HEK293 (cell line): Measurements from ENCODE around the gene NPC1.

Experiments
- CTCF ChIA-PET: fragments of 350-600 bp; formaldehyde crosslinking; extraction: SDS; loops from one replicate; lab custom pipeline; 2021; ENCODE audit warnings: antibody characterized with exemption; lab: Yijun Ruan, JAX
- POLR2A ChIA-PET: fragments of 300-600 bp; formaldehyde crosslinking; extraction: SDS; loops from one replicate; lab custom pipeline; 2020; ENCODE audit warnings: antibody characterized with exemption, inconsistent platforms; lab: Yijun Ruan, JAX
- H3K27ac ChIP-seq: fragments of 200-500 bp; sonication (Bioruptor generic); 2 replicates; pipeline ENCODE4 v1.5.1; 2014; ENCODE audit warnings: low read depth, low read length, control low read depth, inconsistent platforms; ENCODE audit errors: extremely low read depth
- H3K36me3 ChIP-seq, 2 experiments: fragments of 200-500 bp in 1 of 2; sonication (Bioruptor generic) in 1 of 2; 1 replicate in 1 of 2; 2 replicates in 1 of 2; pipeline ENCODE4 v1.5.1; 2014 to 2017; ENCODE audit warnings: inconsistent platforms in 2 of 2, low read length in 2 of 2; ENCODE audit not compliant: control insufficient read depth in 2 of 2, insufficient read depth in 1 of 2
- H3K4me1 ChIP-seq: fragments of 200-500 bp; sonication (Bioruptor generic); 2 replicates; pipeline ENCODE4 v1.5.1; 2014; ENCODE audit warnings: mild to moderate bottlenecking, low read length, inconsistent platforms; ENCODE audit not compliant: control insufficient read depth, insufficient read depth
- H3K4me3 ChIP-seq: 2 replicates; pipeline ENCODE4 v1.5.1; 2011; ENCODE audit warnings: low read depth, mild to moderate bottlenecking, control low read depth, low read length, moderate library complexity
- H3K9me3 ChIP-seq: fragments of 200-500 bp; sonication (Bioruptor generic); 2 replicates; pipeline ENCODE4 v1.5.1; 2014; ENCODE audit warnings: low read depth, low read length, inconsistent platforms; ENCODE audit not compliant: control insufficient read depth, insufficient read depth
- ATF2 ChIP-seq: fragments of 450-650 bp; formaldehyde crosslinking; IDR thresholded peaks from 2 replicates; pipeline ENCODE4 v1.5.1; 2016; ENCODE audit warnings: missing biosample characterization, missing genetic modification characterization, low read depth
- MEIS1 ChIP-seq: sonication (generic); formaldehyde crosslinking; IDR thresholded peaks from 2 replicates; pipeline ENCODE4 v1.8.1; 2022; ENCODE audit warnings: missing genetic modification reagents, mild to moderate bottlenecking, borderline replicate concordance
- MZF1 ChIP-seq: fragments of 450-650 bp; formaldehyde crosslinking; IDR thresholded peaks from 2 replicates; pipeline ENCODE4 v1.5.1; 2017; ENCODE audit warnings: missing biosample characterization, missing genetic modification characterization, borderline replicate concordance
- PRDM2 ChIP-seq: fragments of 450-650 bp; formaldehyde crosslinking; IDR thresholded peaks from 2 replicates; pipeline ENCODE4 v1.5.1; 2016; ENCODE audit warnings: missing biosample characterization, missing genetic modification characterization, borderline replicate concordance
- RBAK ChIP-seq: fragments of 450-650 bp; formaldehyde crosslinking; IDR thresholded peaks from 2 replicates; pipeline ENCODE4 v1.5.1; 2016; ENCODE audit warnings: missing biosample characterization, missing genetic modification characterization
- SP7 ChIP-seq: fragments of 450-650 bp; formaldehyde crosslinking; IDR thresholded peaks from 2 replicates; pipeline ENCODE4 v1.5.1; 2016; ENCODE audit warnings: missing biosample characterization, missing genetic modification characterization
- YY2 ChIP-seq: fragments of 450-650 bp; formaldehyde crosslinking; IDR thresholded peaks from 2 replicates; pipeline ENCODE4 v1.5.1; 2016; ENCODE audit warnings: missing biosample characterization, missing genetic modification characterization
- ZBTB1 ChIP-seq: fragments of 450-650 bp; formaldehyde crosslinking; IDR thresholded peaks from 2 replicates; pipeline ENCODE4 v1.5.1; 2016; ENCODE audit warnings: missing biosample characterization, missing genetic modification characterization
- ZBTB17 ChIP-seq: fragments of 450-650 bp; formaldehyde crosslinking; IDR thresholded peaks from 2 replicates; pipeline ENCODE4 v1.5.1; 2016; ENCODE audit warnings: missing biosample characterization, missing genetic modification characterization
- ZFHX2 ChIP-seq: fragments of 450-650 bp; formaldehyde crosslinking; conservative IDR thresholded peaks from 2 replicates; pipeline ENCODE4 v1.5.1; 2016; ENCODE audit warnings: missing biosample characterization, missing genetic modification characterization
- ZNF174 ChIP-seq: fragments of 450-650 bp; formaldehyde crosslinking; IDR thresholded peaks from 2 replicates; pipeline ENCODE4 v1.5.0; 2017; ENCODE audit warnings: missing biosample characterization, mild to moderate bottlenecking, missing genetic modification characterization
- ZNF18 ChIP-seq: fragments of 450-650 bp; formaldehyde crosslinking; IDR thresholded peaks from 2 replicates; pipeline ENCODE4 v1.5.1; 2016; ENCODE audit warnings: missing biosample characterization, missing genetic modification characterization
- ZNF202 ChIP-seq: fragments of 450-650 bp; formaldehyde crosslinking; IDR thresholded peaks from 2 replicates; pipeline ENCODE4 v1.5.1; 2016; ENCODE audit warnings: missing biosample characterization, missing genetic modification characterization, borderline replicate concordance
- ZNF280D ChIP-seq: fragments of 450-650 bp; formaldehyde crosslinking; IDR thresholded peaks from 2 replicates; pipeline ENCODE4 v1.5.1; 2016; ENCODE audit warnings: missing biosample characterization, missing genetic modification characterization
- ZNF513 ChIP-seq: fragments of 450-650 bp; IDR thresholded peaks from 2 replicates; pipeline ENCODE4 v1.5.1; 2018; ENCODE audit warnings: missing biosample characterization, missing genetic modification characterization
- ZNF654 ChIP-seq: fragments of 450-650 bp; formaldehyde crosslinking; IDR thresholded peaks from 2 replicates; pipeline ENCODE4 v1.5.1; 2016; ENCODE audit warnings: low read depth, missing biosample characterization, missing genetic modification characterization
- ZNF660 ChIP-seq: fragments of 450-650 bp; IDR thresholded peaks from 2 replicates; pipeline ENCODE4 v1.5.1; 2018; ENCODE audit warnings: missing biosample characterization, mild to moderate bottlenecking, missing genetic modification characterization
- ZNF747 ChIP-seq: fragments of 450-650 bp; formaldehyde crosslinking; IDR thresholded peaks from 2 replicates; pipeline ENCODE4 v1.5.1; 2016; ENCODE audit warnings: missing biosample characterization, missing genetic modification characterization
- ZNF792 ChIP-seq: fragments of 450-650 bp; formaldehyde crosslinking; IDR thresholded peaks from 2 replicates; pipeline ENCODE4 v1.5.1; 2016; ENCODE audit warnings: missing biosample characterization, missing genetic modification characterization
- ZNF837 ChIP-seq: fragments of 450-650 bp; formaldehyde crosslinking; IDR thresholded peaks from 2 replicates; pipeline ENCODE4 v1.5.1; 2016; ENCODE audit warnings: missing biosample characterization, missing genetic modification characterization
- ZNF843 ChIP-seq: fragments of 450-650 bp; formaldehyde crosslinking; IDR thresholded peaks from 2 replicates; pipeline ENCODE4 v1.5.1; 2016; ENCODE audit warnings: missing biosample characterization, missing genetic modification characterization

NPC1 gene

GRCh38 chr18:23627321-23627720, 41.0 kb upstream of the NPC1 start (continued):
- TF ChIP-seq ZFHX2 (tag by site-specific recombination) (0 out of 2 replicates have a peak, but pooled peaks have one; percentile 16), ZBTB1 (tag by site-specific recombination) (no peak), ZNF174 (tag by site-specific recombination) (0 out of 2 replicates have a peak, but pooled peaks have one; percentile 26), PRDM2 (tag by site-specific recombination) (no peak), YY2 (tag by site-specific recombination) (no peak), RBAK (tag by site-specific recombination) (no peak), ATF2 (tag by site-specific recombination) (no peak), MZF1 (tag by site-specific recombination) (no peak), MEIS1 (CRISPR knock-in tag) (no peak), ZNF280D (no peak), ZNF202 (no peak), ZNF792 (no peak)

GRCh38 chr18:23626451-23627279, 40.4 kb upstream of the NPC1 start:
- POLR2A ChIA-PET: interaction anchor here (0.6 to 1.7 kb wide), 2 partner anchors 63 to 67 kb away, joined by 3 to 4 read pairs; partner anchors contain the start of gene LAMA3
- Histone ChIP-seq H3K9me3 (no peaks in the 10 kb centered on the region), H3K36me3 (no peaks in the 10 kb centered on the region), H3K4me1 (peaks cover 26% of the 10 kb centered on the region), H3K27ac (peak overlapping the region; percentile 66), H3K4me3 (no peak overlapping the region)
- CTCF ChIA-PET: interaction anchor here (0.6 to 9.3 kb wide), 11 partner anchors 8 to 292 kb away, joined by 3 to 122 read pairs (median 3); no protein-coding TSS in a partner anchor
- peak; percentile 89 for TF ChIP-seq SP7 (tag by site-specific recombination)
- peak; percentile 38; the same call in 1 of the 2 replicates for TF ChIP-seq ZNF843 (tag by site-specific recombination)
- TF ChIP-seq ZNF654 (tag by site-specific recombination): no peak
- no peak for TF ChIP-seq RBAK (tag by site-specific recombination)
- peak; percentile 27; the same call in 1 of the 2 replicates for TF ChIP-seq ZNF660 (tag by site-specific recombination)
- no peak for TF ChIP-seq ZNF837 (tag by site-specific recombination)
- TF ChIP-seq ZNF747 (tag by site-specific recombination): no peak
- peak; percentile 40; the same call in 1 of the 2 replicates for TF ChIP-seq ZBTB17 (tag by site-specific recombination)
- TF ChIP-seq ZNF18: no peak
- peak; percentile 6; the same call in 1 of the 2 replicates for TF ChIP-seq ZNF513 (tag by site-specific recombination)
